ENCODE results near the gene ABHD15. TPM values are rescaled to one million over a fixed set of nuclear protein-coding genes. Genes with fewer than 3 reads are reported as not detected.

The ABHD15 gene
- total RNA-seq, 1 donor from 2014 or later, result 20.1 TPM

GRCh38 chr17:29524692-29525091 lies 42.1 kb downstream of the ABHD15 start:
- H3K27ac Mint-ChIP-seq, result no peak overlapping the region
- H3K9me3 Mint-ChIP-seq, result no peaks in the 10 kb centered on the region
- DNase-seq, result no peak
- intact Hi-C loops (cut with micrococcal nuclease), result no loop called here
- peaks cover 25% of the 10 kb centered on the region for H3K36me3 Mint-ChIP-seq (ENCODE audit: low read depth)
- H3K27me3 Mint-ChIP-seq, result no peaks in the 10 kb centered on the region
- H3K4me1 Mint-ChIP-seq, result no peaks in the 10 kb centered on the region
- H3K4me3 Mint-ChIP-seq, result no peak overlapping the region

- H3K36me3 Mint-ChIP-seq (ENCODE audit: low read depth), result peaks cover 38% of the 10 kb centered on the region
- intact Hi-C loops (cut with micrococcal nuclease), result no loop called here
- DNase-seq, result no peak
- H3K27ac Mint-ChIP-seq, result no peak overlapping the region
- no peaks in the 10 kb centered on the region for H3K4me1 Mint-ChIP-seq
- H3K27me3 Mint-ChIP-seq, result no peaks in the 10 kb centered on the region
- H3K4me3 Mint-ChIP-seq, result no peak overlapping the region
- no peaks in the 10 kb centered on the region for H3K9me3 Mint-ChIP-seq
These were observed 48.5 kb downstream of the ABHD15 start for GRCh38 chr17:29518359-29518758.

GRCh38 chr17:29514792-29515191 lies 52.0 kb downstream of the ABHD15 start:
- intact Hi-C loops (cut with micrococcal nuclease), result no loop called here
- Mint-ChIP-seq H3K9me3 (no peaks in the 10 kb centered on the region), H3K27ac (no peak overlapping the region), H3K27me3 (no peaks in the 10 kb centered on the region), H3K36me3 (ENCODE audit: low read depth) (peaks cover 36% of the 10 kb centered on the region), H3K4me3 (no peak overlapping the region), H3K4me1 (no peaks in the 10 kb centered on the region)
- no peak for DNase-seq

GRCh38 chr17:29510953-29511352 lies 55.9 kb downstream of the ABHD15 start:
- intact Hi-C loops (cut with micrococcal nuclease), result no loop called here
- Mint-ChIP-seq H3K4me3 (no peak overlapping the region), H3K27ac (no peak overlapping the region), H3K27me3 (no peaks in the 10 kb centered on the region), H3K9me3 (no peaks in the 10 kb centered on the region), H3K36me3 (ENCODE audit: low read depth) (peaks cover 23% of the 10 kb centered on the region), H3K4me1 (no peaks in the 10 kb centered on the region)
- no peak for DNase-seq

Other genes starting within 250 kb of the ABHD15 start
- 42.7 and 43.2 TPM in 2 replicates for gene TAOK1, start 176.7 kb downstream of the ABHD15 start, total RNA-seq
- 69.7 and 77.9 TPM in 2 replicates for gene TP53I13, start 1.7 kb upstream of the ABHD15 start, total RNA-seq
- 91.3 and 91.4 TPM in 2 replicates for gene GIT1, start 22.6 kb upstream of the ABHD15 start, total RNA-seq
- gene ANKRD13B, start 26.1 kb upstream of the ABHD15 start, total RNA-seq, result 43.1 and 49.8 TPM in 2 replicates
- 5.6 and 6.4 TPM in 2 replicates for gene CORO6, start 55.9 kb upstream of the ABHD15 start, total RNA-seq

Data from activated CD4-positive, alpha-beta T cell treated with anti-CD3 and anti-CD28 coated beads, Interleukin-2, amount 10 ng/mL, durations not matched to agents 24 days and 14 days (primary cell).